Cardiac fibroblast (primary cell): ENCODE measurements around the gene TBL1X.

Experiments used
- DNase-seq, 2 donors: peaks; one replicate each; pipeline versions ENCODE4 v3.0.0 to v3.0.0-alpha.2; 2010; ENCODE audit warnings: low read depth in 2 of 2
- H3K4me3 ChIP-seq, 2 donors: replicated peaks in 1 of 2; 1 replicate in 1 of 2; 2 replicates in 1 of 2; pipeline ENCODE4 v1.5.1; 2011; ENCODE audit warnings: low read depth in 2 of 2, low read length in 2 of 2, mild to moderate bottlenecking in 2 of 2, moderate library complexity in 1 of 2
- CTCF ChIP-seq: IDR thresholded peaks from one replicate; pipeline ENCODE4 v1.5.1; 2011; ENCODE audit warnings: low read depth, mild to moderate bottlenecking, low read length, inconsistent platforms

Gene TBL1X

GRCh38 chrX:9738151-9738550 lies 273.3 kb downstream of the TBL1X start:
- no peak for TF ChIP-seq CTCF
- H3K4me3 ChIP-seq, result no peak overlapping the region
- no peak for DNase-seq

- DNase-seq, result no peak
- no peak for TF ChIP-seq CTCF
- H3K4me3 ChIP-seq, result no peak overlapping the region
Observed at GRCh38 chrX:9739130-9739529, 274.3 kb downstream of the TBL1X start.

GRCh38 chrX:9745417-9746115 lies 280.7 kb downstream of the TBL1X start:
- no peak overlapping the region for H3K4me3 ChIP-seq
- no peak for TF ChIP-seq CTCF
- DNase-seq, result peak; percentile 74 to 82

GRCh38 chrX:9746148-9746888 lies 281.5 kb downstream of the TBL1X start:
- peak; percentile 68 to 78 for DNase-seq
- H3K4me3 ChIP-seq, result no peak overlapping the region

GRCh38 chrX:9747644-9748043 lies 282.8 kb downstream of the TBL1X start:
- no peak overlapping the region for H3K4me3 ChIP-seq
- DNase-seq, result no peak
- TF ChIP-seq CTCF, result no peak

More at GRCh38 chrX:9746148-9746888, 281.5 kb downstream of the TBL1X start:
- no peak for TF ChIP-seq CTCF

GRCh38 chrX:9749146-9749692 lies 284.4 kb downstream of the TBL1X start:
- no peak overlapping the region for H3K4me3 ChIP-seq
- no peak for TF ChIP-seq CTCF
- DNase-seq, result no peak
